ENCODE measurements around the gene COX6A2.
A peak's percentile ranks its signal among the peaks of the same experiment; 100 is the strongest.

The COX6A2 gene

GRCh38 chr16:31473264-31473984, 45.3 kb upstream of the COX6A2 start:
- no peak for DNase-seq (ENCODE audit: low read depth)
- TF ChIP-seq CTCF (IDR thresholded peaks at IDR 0.05; ENCODE audit: low read depth, low read length, missing control alignments), result no peak
- H3K4me3 ChIP-seq (ENCODE audit: low read depth, low read length), result no peak overlapping the region

- DNase-seq (ENCODE audit: low read depth), result no peak
- TF ChIP-seq CTCF (IDR thresholded peaks at IDR 0.05; ENCODE audit: low read depth, low read length, missing control alignments), result peak; percentile 34
- no peak overlapping the region for H3K4me3 ChIP-seq (ENCODE audit: low read depth, low read length)
Measured at GRCh38 chr16:31472709-31473203, 44.6 kb upstream of the COX6A2 start.

- H3K4me3 ChIP-seq (ENCODE audit: low read depth, low read length), result no peak within 1 kb of the TSS
- DNase-seq (ENCODE audit: low read depth), result no peak
- TF ChIP-seq CTCF (IDR thresholded peaks at IDR 0.05; ENCODE audit: low read depth, low read length, missing control alignments), result no peak
Measured at GRCh38 chr16:31471875-31472708, 43.9 kb upstream of the COX6A2 start, which contains the start of gene TGFB1I1. TSS of gene TGFB1I1 (plus strand) at chr16:31472152. CDS start at chr16:31472189, 37 bp downstream.

- no peak overlapping the region for H3K4me3 ChIP-seq (ENCODE audit: low read depth, low read length)
- no peak for TF ChIP-seq CTCF (IDR thresholded peaks at IDR 0.05; ENCODE audit: low read depth, low read length, missing control alignments)
- DNase-seq (ENCODE audit: low read depth), result no peak
Measured at GRCh38 chr16:31471241-31471874, 43.2 kb upstream of the COX6A2 start.

GRCh38 chr16:31470615-31471014, 42.5 kb upstream of the COX6A2 start:
- no peak for TF ChIP-seq CTCF (IDR thresholded peaks at IDR 0.05; ENCODE audit: low read depth, low read length, missing control alignments)
- H3K4me3 ChIP-seq (ENCODE audit: low read depth, low read length), result no peak overlapping the region
- no peak for DNase-seq (ENCODE audit: low read depth)

- H3K4me3 ChIP-seq (ENCODE audit: low read depth, low read length), result no peak overlapping the region
- no peak for TF ChIP-seq CTCF (IDR thresholded peaks at IDR 0.05; ENCODE audit: low read depth, low read length, missing control alignments)
- no peak for DNase-seq (ENCODE audit: low read depth)
Measured at GRCh38 chr16:31467858-31468257, 39.7 kb upstream of the COX6A2 start.

Data from GM12864 (cell line).